HepG2 (cell line): ENCODE data around the gene EXOC3. TPM values are rescaled to one million over a fixed set of nuclear protein-coding genes. Genes with fewer than 3 reads are reported as not detected.

Experiments used
- ATAC-seq: fragments of 200-7000 bp; cut with Tn5 transposase; 3 replicates; pipeline ENCODE4 v1.9.1; 2020; ENCODE audit warnings: mild to moderate bottlenecking, moderate library complexity
- BruUV-seq: library from RNA; stranded (reverse); fragments of 400-500 nt; replicated peaks from 2 replicates; lab custom pipeline; 2021; lab: Mats Ljungman, UMichigan
- CTCF ChIA-PET: fragments of 300-600 bp; formaldehyde crosslinking; extraction: SDS; loops from one replicate; lab custom pipeline; 2021; ENCODE audit warnings: low total read pairs, inconsistent platforms, low intra/inter-chr PET ratio; lab: Yijun Ruan, JAX
- POLR2A ChIA-PET: fragments of 350-600 bp; sonication (Branson Sonifier 250); formaldehyde crosslinking; loops from one replicate; lab custom pipeline; 2020; ENCODE audit warnings: antibody characterized with exemption, inconsistent platforms; lab: Yijun Ruan, JAX
- DNase-seq: peaks from one replicate; pipeline ENCODE4 v3.0.0-alpha.2; 2015; ENCODE audit warnings: low spot score
- FAIRE-seq: peaks from 3 replicates; lab custom pipeline; 2011; peaks lifted over from hg19 to GRCh38; lab: Jason Lieb, UNC
- H2AFZ ChIP-seq: one replicate; pipeline ENCODE4 v1.6.1; 2011; ENCODE audit warnings: low read length, inconsistent platforms
- H3K27ac ChIP-seq: fragments of 300-600 bp; 3 replicates; pipeline ENCODE4 v1.8.0; 2011; ENCODE audit warnings: mixed run types, mild to moderate bottlenecking, mixed read lengths, low read length, inconsistent platforms; ENCODE audit not compliant: insufficient read depth; ENCODE audit errors: extremely low read length
- H3K27me3 ChIP-seq, 2 experiments: fragments of 200-600 bp in 1 of 2; 2 replicates in 1 of 2; 3 replicates in 1 of 2; pipeline versions ENCODE4 v1.6.0 to v1.8.0; 2011; ENCODE audit warnings: low read length in 2 of 2, mild to moderate bottlenecking in 2 of 2, moderate library complexity in 2 of 2, inconsistent platforms in 1 of 2; ENCODE audit not compliant: insufficient read depth in 2 of 2, control insufficient read depth in 1 of 2
- H3K36me3 ChIP-seq, 2 experiments: fragments of 200-600 bp in 1 of 2; replicated peaks in 1 of 2; 2 replicates in 1 of 2; 3 replicates in 1 of 2; pipeline versions ENCODE4 v1.5.1 to v1.8.0; 2011; ENCODE audit warnings: low read length in 2 of 2, inconsistent platforms in 1 of 2; ENCODE audit not compliant: insufficient read depth in 2 of 2, control insufficient read depth in 1 of 2
- H3K4me1 ChIP-seq: 2 replicates; pipeline ENCODE4 v1.5.1; 2012; ENCODE audit warnings: low read length, inconsistent platforms; ENCODE audit not compliant: insufficient read depth
- H3K4me2 ChIP-seq: 2 replicates; pipeline ENCODE4 v1.6.0; 2011; ENCODE audit warnings: low read depth, low read length, inconsistent platforms
- H3K4me3 ChIP-seq, 3 experiments: fragments of 200-600 bp in 1 of 3; sonication (generic), shearing (Covaris generic) in 1 of 3; replicated peaks in 1 of 3; 2 replicates each; pipeline ENCODE4 v1.5.1; 2011 to 2016; ENCODE audit warnings: low read length in 3 of 3, inconsistent platforms in 2 of 3, low read depth in 2 of 3, mild to moderate bottlenecking in 2 of 3, control low read depth in 1 of 3, mixed read lengths in 1 of 3; ENCODE audit not compliant: insufficient read depth in 1 of 3
- H3K79me2 ChIP-seq: one replicate; pipeline ENCODE4 v1.6.1; 2011; ENCODE audit warnings: low read length, inconsistent platforms; ENCODE audit not compliant: insufficient read depth
- H3K9ac ChIP-seq: 2 replicates; pipeline ENCODE4 v1.6.0; 2011; ENCODE audit warnings: mild to moderate bottlenecking, low read depth, low read length, inconsistent platforms; ENCODE audit not compliant: insufficient read depth
- H3K9me3 ChIP-seq: 2 replicates; pipeline ENCODE4 v1.5.1; 2012; ENCODE audit warnings: mild to moderate bottlenecking, low read length
- H4K20me1 ChIP-seq: 2 replicates; pipeline ENCODE4 v1.6.0; 2011; ENCODE audit warnings: inconsistent platforms, mild to moderate bottlenecking, low read length, moderate library complexity; ENCODE audit not compliant: insufficient read depth
- FOXJ3 ChIP-seq: sonication (generic); formaldehyde crosslinking; IDR thresholded peaks from 2 replicates; pipeline ENCODE4 v1.4.0; 2020; ENCODE audit warnings: missing genetic modification reagents, mild to moderate bottlenecking, borderline replicate concordance
- POLR2A ChIP-seq, 2 experiments: IDR thresholded peaks; 2 replicates each; pipeline ENCODE4 v1.6.1; 2011; ENCODE audit warnings: low read depth in 2 of 2, low read length in 2 of 2, mild to moderate bottlenecking in 1 of 2, moderate library complexity in 1 of 2; ENCODE audit not compliant: insufficient read depth in 1 of 2
- SAFB2 ChIP-seq: sonication (generic); formaldehyde crosslinking; IDR thresholded peaks from 2 replicates; pipeline ENCODE4 v1.5.1; 2020; ENCODE audit warnings: missing genetic modification reagents, low read depth, mild to moderate bottlenecking, borderline replicate concordance
- ZFYVE20 ChIP-seq: sonication (generic); formaldehyde crosslinking; IDR thresholded peaks from 2 replicates; pipeline ENCODE4 v1.8.0; 2023; ENCODE audit warnings: low read depth, mild to moderate bottlenecking, moderate library complexity, missing genetic modification reagents, borderline replicate concordance
- ZNF337 ChIP-seq: sonication (generic); formaldehyde crosslinking; IDR thresholded peaks from 2 replicates; pipeline ENCODE4 v1.5.1; 2020; ENCODE audit warnings: missing genetic modification reagents, low read depth, mild to moderate bottlenecking, borderline replicate concordance
- WGBS: methylation state at CpG from one replicate; pipeline ENCODE4 v1.1.6; 2017; ENCODE audit warnings: low lambda C conversion rate; 5-methylcytosine and 5-hydroxymethylcytosine counted together
- in situ Hi-C: cut with HindIII; loops from 2 replicates; pipeline ENCODE4 v1.10.0; 2017; ENCODE audit warnings: low pct_unique_long_range_greater_than_20kb; ENCODE audit not compliant: extremely low pct_ligation_motif_present
- intact Hi-C: fragments of 100-400 bp; cut with micrococcal nuclease; formaldehyde crosslinking; loops from one replicate; pipeline ENCODE4 v1.10.0; 2022; ENCODE audit not compliant: unreplicated experiment
- polyA plus RNA-seq, 8 experiments: library from polyadenylated mRNA; depleted of rRNA in 3 of 8; stranded (reverse) in 7 of 8; unstranded in 1 of 8; fragments of >200 nt; fragmentation: Illumina TruSeq in 4 of 8; extraction: Trizol in 4 of 8; gene quantifications; 2 replicates each; pipeline versions ENCODE4 v1.2.1 to v1.2.3, GENCODE V29; 2011 to 2016; ENCODE audit warnings: low read depth in 4 of 8, missing spikeins in 1 of 8, mixed read lengths in 1 of 8; ENCODE audit not compliant: insufficient read depth in 1 of 8
- total RNA-seq, 5 experiments: library from RNA; depleted of rRNA; stranded (reverse); fragments of >200 nt; fragmentation: Illumina TruSeq; extraction: Trizol; gene quantifications; 2 replicates each; pipeline ENCODE4 v1.2.3, GENCODE V29; 2016; ENCODE audit warnings: low read depth in 1 of 5
- TF ChIP-seq, protein P1 (sequence below): conservative IDR thresholded peaks from 2 replicates; pipeline ENCODE4 v1.6.1; 2018; ENCODE audit warnings: missing genetic modification reagents

The EXOC3 gene
- total and polyA plus RNA-seq, 2 of the 13 experiments (the other 11 are each of a cell fraction or from before 2014, with no cell fraction given): 9.2 to 20.5 TPM

DNA sequence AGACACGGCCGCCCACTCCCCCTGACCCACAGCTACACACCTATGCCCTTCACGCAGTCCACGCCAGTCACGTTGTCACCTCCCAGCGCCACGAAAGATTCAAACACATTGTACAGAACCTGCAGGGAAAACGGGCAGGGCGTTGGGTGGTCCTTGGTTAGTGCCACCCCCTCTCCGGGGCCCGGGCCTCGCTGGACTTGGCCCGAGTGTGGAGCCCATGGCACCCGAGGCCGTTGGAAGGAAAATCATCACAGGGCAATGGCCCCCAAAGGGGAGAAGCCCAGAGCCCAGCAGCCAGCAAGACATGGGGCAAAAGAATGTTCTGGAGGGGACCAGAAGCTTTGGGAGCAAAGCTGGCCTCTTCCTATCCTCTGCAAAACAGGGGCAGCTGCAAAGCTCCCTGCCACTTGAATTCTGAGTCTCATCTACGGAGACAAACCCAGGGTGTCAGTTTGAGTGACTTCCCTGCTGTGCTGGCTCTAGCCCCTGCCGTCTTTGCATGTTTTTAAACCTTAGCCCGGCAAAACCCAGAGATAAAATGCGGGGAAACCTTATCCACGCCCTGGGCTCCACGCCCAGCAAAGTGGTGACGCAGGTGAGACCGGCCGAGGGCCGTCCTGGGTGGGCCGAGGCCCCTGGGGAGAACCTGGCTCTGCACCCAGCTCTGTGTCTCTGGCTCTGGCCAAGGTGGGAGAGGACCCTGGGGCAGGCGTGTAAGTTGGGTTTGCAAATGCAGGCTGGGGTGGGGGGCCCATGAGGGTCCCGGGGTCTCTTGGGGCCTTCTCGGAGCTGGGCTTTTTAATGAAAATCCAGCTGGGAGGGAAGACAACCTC is 42.4 kb downstream of the EXOC3 start:
- TF ChIP-seq POLR2A (IDR thresholded peaks at IDR 0.05; ENCODE audit: insufficient read depth in 1 of 2, low read depth in 2 of 2, low read length in 2 of 2) (no peak), ZNF337 (no peak), SAFB2 (CRISPR knock-in tag) (no peak), ZFYVE20 (CRISPR knock-in tag) (no peak), FOXJ3 (CRISPR knock-in tag) (no peak)
- TF ChIP-seq, protein P1, sequence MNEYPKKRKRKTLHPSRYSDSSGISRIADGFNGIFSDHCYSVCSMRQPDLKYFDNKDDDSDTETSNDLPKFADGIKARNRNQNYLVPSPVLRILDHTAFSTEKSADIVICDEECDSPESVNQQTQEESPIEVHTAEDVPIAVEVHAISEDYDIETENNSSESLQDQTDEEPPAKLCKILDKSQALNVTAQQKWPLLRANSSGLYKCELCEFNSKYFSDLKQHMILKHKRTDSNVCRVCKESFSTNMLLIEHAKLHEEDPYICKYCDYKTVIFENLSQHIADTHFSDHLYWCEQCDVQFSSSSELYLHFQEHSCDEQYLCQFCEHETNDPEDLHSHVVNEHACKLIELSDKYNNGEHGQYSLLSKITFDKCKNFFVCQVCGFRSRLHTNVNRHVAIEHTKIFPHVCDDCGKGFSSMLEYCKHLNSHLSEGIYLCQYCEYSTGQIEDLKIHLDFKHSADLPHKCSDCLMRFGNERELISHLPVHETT (CRISPR knock-in tag): no peak
- H4K20me1 ChIP-seq: no peaks in the 10 kb centered on the region
- H3K4me2 ChIP-seq: no peak overlapping the region
- ChIA-PET CTCF (no interaction called here), POLR2A (no interaction called here)
- H3K4me3 ChIP-seq: no peak overlapping the region
- intact Hi-C loops (no loop called here), in situ Hi-C loops (no loop called here)
- no peak overlapping the region for H3K27ac ChIP-seq
- DNase-seq (no peak), FAIRE-seq (no peak), ATAC-seq (no peak)
- H3K9me3 ChIP-seq: no peaks in the 10 kb centered on the region
- peaks cover 11% of the 10 kb centered on the region for H3K4me1 ChIP-seq
- H3K36me3 ChIP-seq: no peaks in the 10 kb centered on the region
- 26% methylated on average over 23 of the region's 29 CpGs for WGBS
- BruUV-seq: no TSS peak
- H3K9ac ChIP-seq: no peak overlapping the region
- H3K79me2 ChIP-seq: no peaks in the 10 kb centered on the region
- H3K27me3 ChIP-seq: peaks cover 10 to 78% of the 10 kb centered on the region in 2 experiments; a peak in 4 of 5 replicates
- H2AFZ ChIP-seq: no peak overlapping the region
